HEK293 (cell line): ENCODE results near the gene SYTL3.
"Not testable (repeated sequence)": the region's sequence is repeated elsewhere in the genome, so short reads cannot be mapped to it uniquely, and the experiment has no call there.

ENCODE experiments used
- CTCF ChIP-seq: fragments of 450-650 bp; formaldehyde crosslinking; IDR thresholded peaks from 2 replicates; pipeline ENCODE4 v1.5.1; 2016; ENCODE audit warnings: missing biosample characterization, missing genetic modification characterization
- PRDM4 ChIP-seq: fragments of 450-650 bp; formaldehyde crosslinking; IDR thresholded peaks from 2 replicates; pipeline ENCODE4 v1.5.1; 2017; ENCODE audit warnings: missing biosample characterization, missing genetic modification characterization
- REST ChIP-seq: fragments of 450-650 bp; formaldehyde crosslinking; IDR thresholded peaks from 2 replicates; pipeline ENCODE4 v1.5.1; 2016; ENCODE audit warnings: missing biosample characterization, missing genetic modification characterization
- ZNF146 ChIP-seq: fragments of 450-650 bp; formaldehyde crosslinking; IDR thresholded peaks from 2 replicates; pipeline ENCODE4 v1.5.1; 2016; ENCODE audit warnings: missing biosample characterization, missing genetic modification characterization
- ZNF24 ChIP-seq: fragments of 450-650 bp; formaldehyde crosslinking; IDR thresholded peaks from 2 replicates; pipeline ENCODE4 v1.5.1; 2016; ENCODE audit warnings: missing biosample characterization, missing genetic modification characterization
- ZNF645 ChIP-seq: fragments of 450-650 bp; formaldehyde crosslinking; IDR thresholded peaks from 2 replicates; pipeline ENCODE4; 2016; ENCODE audit warnings: missing biosample characterization, missing genetic modification characterization
- ZXDB ChIP-seq: fragments of 450-650 bp; formaldehyde crosslinking; IDR thresholded peaks from 2 replicates; pipeline ENCODE4 v1.5.1; 2016; ENCODE audit warnings: missing biosample characterization, missing genetic modification characterization

- not testable (repeated sequence) for TF ChIP-seq ZXDB, ZNF645, CTCF, ZNF146, ZNF24, REST, PRDM4 (tag by site-specific recombination)
Observed at GRCh38 chr6:158606011-158606410, 43.8 kb upstream of the SYTL3 start.
